Amygdala (tissue), 56 donors: ENCODE measurements around the gene EEF1AKMT3.

Source experiments
- DNase-seq, 56 donors: peaks; one replicate each; lab custom pipeline; 2025; lab: John Stamatoyannopoulos, UW

Gene EEF1AKMT3

DNA sequence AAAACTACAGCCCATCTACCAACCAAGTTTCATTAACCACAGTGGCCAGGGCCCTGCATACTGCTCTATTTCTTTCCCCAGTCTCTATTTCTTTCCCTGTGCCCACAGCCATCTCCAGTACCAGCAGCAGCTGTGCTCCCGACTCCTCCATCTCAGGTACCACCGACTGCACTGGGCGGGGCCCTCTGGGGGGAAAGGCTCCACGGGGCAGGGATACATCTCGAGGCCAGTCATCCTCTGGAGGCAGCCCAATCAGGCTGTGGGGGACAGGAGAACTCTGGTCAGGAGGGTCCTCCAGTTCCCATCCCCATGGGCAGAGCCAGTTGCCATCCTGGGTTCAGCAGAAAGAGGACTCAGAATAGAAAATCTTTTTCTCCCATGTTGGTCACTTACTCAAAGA, 23.4 kb upstream of the EEF1AKMT3 start:
- no peak for DNase-seq

DNA sequence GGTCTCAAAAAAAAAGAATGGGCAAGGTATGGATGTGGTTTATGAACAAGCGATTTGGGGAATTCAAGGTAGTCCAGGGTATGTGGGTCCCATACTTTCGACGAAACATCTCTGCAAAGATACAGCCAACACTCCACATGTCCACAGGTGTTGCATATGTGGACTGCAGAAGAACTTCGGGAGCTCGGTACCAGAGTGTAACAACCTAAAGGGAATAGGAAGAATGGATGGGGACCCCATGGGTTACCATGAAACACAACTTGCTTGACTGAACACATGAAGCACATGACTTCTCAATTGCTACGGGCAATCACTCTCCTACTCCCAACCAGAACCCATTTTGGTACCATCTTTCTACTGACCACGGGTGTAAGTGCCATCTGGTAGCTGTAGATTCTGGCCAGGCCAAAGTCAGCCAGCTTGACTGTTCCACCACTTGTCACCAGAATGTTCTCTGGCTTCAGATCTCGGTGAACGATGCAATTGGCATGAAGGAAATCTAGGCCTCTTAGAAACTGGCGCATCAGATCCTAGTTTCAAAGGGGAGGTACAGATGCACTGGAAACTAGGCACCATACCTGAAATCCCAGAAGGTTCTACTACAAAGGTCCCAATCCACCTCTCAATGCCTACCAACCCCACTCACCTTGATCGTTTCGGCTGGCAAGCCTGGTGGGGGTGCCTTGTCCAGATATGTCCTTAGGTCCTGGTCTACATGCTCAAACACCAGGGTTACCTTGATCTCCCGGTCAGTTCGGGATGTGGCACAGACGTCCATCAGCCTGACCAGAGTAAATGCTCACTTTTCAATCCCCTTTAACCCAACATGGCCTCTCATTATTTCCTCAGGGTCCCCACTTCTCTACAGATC, 21.6 kb upstream of the EEF1AKMT3 start:
- no peak for DNase-seq

DNA sequence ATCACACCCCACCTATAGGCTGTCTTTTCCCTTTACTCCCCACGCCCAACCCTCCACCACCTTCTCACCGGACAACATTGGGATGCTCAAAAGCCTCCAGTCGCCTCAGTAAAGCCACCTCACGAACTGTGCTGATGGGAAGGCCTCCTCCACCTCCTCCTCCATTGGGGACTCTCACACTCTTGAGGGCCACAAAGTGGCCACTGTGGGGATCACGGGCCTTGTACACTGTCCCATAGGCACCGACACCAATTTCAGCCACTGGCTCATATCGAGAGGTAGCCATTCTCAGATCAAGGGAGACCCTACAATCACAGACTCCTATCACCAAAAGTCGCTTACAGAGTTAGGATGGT, 21.0 kb upstream of the EEF1AKMT3 start:
- no peak for DNase-seq

GRCh38 chr12:57751788-57752667, 20.4 kb upstream of the EEF1AKMT3 start, which contains the start of gene CDK4:
Gene CDK4 (minus strand): TSS chr12:57752310. CDS start chr12:57751717, 593 bp downstream.
- DNase-seq, result peak; percentile 94 to 100 (median 100)

GRCh38 chr12:57752668-57753000, 19.8 kb upstream of the EEF1AKMT3 start:
- no peak for DNase-seq

DNA sequence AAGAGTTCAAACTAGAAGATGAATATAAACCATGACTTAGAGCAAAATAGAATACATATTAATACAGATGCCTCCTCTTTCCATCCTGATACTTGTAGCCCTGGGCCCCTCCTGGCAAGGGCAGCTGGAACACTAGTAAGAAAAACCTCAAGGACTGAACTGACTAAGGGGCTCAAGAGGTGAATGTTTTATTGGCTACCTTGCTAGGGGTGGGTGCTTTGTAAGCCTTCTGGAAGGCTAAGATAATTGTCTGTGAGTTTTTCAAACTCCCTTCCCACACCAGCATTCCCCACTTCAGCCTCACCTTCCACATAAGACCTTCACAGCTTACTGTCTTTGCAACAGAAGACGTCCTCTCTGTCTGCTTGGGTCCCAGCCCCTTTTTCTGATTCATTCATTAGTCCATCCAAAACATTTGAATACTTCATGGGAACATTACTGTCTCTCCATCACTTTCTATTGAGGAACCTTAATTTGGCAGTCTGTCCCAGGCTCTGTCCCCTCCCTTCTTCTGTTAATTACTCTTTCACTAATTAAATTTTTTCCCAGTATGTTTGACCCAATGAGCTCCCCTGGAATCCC, 18.6 kb upstream of the EEF1AKMT3 start:
- no peak for DNase-seq

GRCh38 chr12:57754411-57755193, 17.8 kb upstream of the EEF1AKMT3 start, which contains the start of gene MARCHF9:
Gene MARCHF9 (plus strand): TSS chr12:57755103. CDS start chr12:57755529, 426 bp downstream.
- peak in 31 of 56 donors; percentile 8 to 72 (median 40) for DNase-seq

GRCh38 chr12:57755194-57755453, 17.3 kb upstream of the EEF1AKMT3 start:
- DNase-seq, result peak in 2 of 56 donors; percentile 48 to 54

DNA sequence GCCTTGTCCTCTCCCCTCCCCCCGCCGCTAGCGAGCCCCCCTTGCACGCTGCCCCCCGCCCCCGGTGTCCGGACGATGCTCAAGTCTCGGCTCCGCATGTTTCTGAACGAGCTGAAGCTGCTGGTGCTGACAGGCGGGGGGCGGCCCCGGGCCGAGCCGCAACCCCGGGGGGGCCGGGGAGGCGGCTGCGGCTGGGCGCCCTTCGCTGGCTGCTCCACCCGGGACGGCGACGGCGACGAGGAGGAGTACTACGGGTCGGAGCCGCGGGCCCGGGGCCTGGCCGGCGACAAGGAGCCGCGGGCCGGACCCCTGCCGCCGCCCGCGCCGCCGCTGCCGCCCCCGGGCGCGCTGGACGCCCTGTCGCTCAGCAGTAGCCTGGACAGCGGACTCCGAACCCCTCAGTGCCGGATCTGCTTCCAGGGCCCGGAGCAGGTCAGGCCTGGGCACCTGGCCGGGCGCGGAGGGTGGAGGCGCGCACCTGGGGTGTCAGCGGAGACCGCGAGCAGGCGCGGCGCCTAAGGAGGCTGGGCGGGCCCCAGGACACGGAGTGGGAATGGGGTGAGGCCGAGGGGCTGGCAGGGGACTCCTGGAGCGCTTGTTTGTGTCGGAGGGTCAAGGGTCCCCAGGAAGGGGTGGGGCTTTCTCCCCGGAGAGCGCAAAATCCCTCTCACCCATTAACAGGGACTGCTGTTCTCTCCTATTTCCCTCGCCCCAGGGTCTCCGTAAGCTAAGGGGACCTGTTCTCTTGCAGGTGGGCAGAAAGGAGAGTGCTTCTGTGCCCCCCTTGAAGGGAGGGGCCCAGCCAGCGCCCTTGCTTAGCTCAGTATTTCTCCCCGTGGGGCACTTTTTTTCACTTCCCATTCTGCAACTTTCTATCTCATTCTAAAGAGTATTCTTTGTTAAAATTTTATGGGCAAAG, 16.7 kb upstream of the EEF1AKMT3 start:
- peak in 4 of 56 donors; percentile 8 to 54 (median 32) for DNase-seq

GRCh38 chr12:57756406-57757341, 15.7 kb upstream of the EEF1AKMT3 start:
- DNase-seq, result peak in 3 of 56 donors; percentile 8 to 18 (median 15)

DNA sequence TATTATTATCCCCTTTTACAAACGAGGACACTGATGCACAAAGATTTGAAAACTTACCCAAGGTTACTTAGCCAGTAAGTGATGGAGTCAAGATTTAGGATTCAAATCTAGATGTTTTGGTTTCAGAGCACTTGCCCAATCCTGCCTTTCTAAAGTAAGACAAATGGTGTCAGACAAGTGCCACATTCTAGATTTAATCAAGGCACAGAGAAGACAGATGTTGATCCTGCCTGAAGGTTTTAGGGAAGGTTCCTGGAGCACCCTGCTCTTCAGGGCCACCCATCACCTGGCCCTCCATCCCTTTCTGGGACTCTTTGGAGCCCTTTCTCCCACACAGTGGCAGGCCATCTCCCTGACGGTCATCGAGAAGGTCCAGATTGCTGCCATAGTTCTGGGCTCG, 14.6 kb upstream of the EEF1AKMT3 start:
- no peak for DNase-seq

DNA sequence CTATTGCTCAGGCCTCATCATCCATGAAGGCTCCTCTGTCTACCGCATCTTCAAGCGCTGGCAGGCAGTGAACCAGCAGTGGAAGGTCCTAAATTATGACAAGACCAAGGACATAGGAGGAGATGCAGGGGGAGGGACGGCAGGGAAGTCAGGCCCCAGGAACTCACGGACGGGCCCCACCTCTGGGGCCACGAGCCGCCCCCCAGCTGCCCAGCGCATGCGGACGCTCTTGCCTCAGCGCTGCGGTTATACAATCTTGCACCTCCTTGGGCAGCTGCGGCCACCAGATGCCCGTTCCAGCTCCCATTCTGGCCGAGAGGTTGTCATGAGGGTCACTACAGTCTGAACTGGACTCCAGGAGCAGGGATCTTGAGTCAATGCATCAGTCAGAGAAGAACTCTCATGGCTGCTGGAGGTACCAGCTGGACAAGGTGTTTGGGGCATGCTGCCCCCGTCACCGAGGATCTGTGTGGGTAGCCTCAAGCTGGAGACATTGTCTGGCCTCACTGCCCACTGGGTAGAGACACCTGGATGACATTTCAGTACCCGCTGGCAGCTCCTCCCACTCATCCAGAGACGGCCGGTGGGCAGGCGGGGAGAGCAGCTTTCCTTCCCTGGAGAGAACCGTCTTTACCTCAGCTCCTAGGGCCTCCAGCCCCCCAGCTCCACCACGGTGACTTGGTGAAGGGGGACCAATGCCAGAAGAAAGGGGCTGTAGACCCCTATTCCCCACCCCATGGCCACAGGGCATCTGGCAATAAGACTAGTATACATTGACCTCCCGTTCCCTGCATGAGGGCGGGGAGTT, 13.7 kb upstream of the EEF1AKMT3 start:
- DNase-seq, result no peak

DNA sequence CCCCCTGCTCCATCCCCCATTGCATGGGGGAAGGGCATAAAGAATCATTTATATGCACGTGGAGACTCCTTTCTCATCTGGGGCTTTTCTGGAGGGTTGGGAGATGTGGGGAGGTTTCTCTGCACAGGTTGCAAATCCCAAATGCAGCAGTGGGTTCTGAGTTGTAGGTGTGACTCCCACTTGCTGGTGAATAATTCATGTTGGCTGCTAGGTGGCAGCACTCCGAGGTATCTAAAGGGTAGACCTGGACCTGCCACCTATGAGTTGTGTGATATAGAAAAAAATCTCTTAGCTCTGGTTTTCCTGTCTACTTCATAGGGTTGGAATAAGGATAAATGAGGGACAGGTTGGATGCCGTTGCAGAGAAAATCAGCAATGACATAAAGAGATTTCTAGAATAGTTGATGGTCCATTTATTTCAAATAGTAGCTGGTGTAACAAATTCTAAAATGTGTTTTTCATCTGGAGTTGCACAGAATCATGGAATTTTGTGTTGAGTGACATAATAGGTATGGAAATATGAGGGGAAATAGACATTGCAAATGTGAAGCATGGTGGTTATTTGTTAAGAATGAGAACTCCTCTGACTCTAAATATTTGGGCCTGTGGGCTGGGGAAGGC, 12.9 kb upstream of the EEF1AKMT3 start:
- DNase-seq, result no peak

GRCh38 chr12:57760347-57760982, 11.9 kb upstream of the EEF1AKMT3 start:
- no peak for DNase-seq

DNA sequence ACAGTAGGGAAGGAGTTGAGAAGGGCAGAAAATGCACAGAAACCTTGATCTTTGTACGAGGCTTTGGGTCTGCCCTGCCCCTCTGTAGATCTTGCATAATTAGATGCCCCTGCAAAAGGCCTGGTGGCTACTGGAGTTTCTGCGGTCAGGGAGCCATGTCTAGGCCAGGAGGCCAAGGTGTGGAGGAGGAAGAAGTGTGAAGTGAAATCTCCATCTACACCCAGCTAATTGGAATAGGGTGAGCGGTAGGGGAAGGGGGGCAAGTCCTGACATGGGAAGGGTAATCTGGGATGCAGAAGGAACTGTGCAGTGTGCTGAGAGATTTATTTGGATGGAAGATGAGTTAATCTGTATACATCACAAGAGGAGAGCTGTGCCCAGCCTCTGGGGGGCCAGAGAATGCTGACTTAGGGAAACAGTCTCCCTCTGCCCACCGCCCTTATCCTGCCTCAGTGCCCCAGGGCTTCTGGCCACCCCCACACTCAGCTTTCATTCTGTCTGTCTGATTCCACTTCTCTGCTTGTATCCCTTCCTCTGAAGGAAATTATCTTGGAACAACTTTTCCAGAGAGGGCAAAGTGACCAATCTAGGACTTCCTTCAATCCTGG, 10.9 kb upstream of the EEF1AKMT3 start:
- DNase-seq, result no peak

- no peak for DNase-seq
These were observed 10.0 kb upstream of the EEF1AKMT3 start for GRCh38 chr12:57762463-57762862.
